SH-SY5Y (cell line): ENCODE measurements around the gene AOC1.

Source experiments
- GATA2 ChIP-seq: IDR thresholded peaks from 2 replicates; pipeline ENCODE4 v1.6.1; 2011; ENCODE audit warnings: mild to moderate bottlenecking, low read depth, low read length
- GATA3 ChIP-seq: IDR thresholded peaks from 2 replicates; pipeline ENCODE4 v1.6.1; 2011; ENCODE audit warnings: low read depth, mild to moderate bottlenecking, low read length, moderate library complexity

The AOC1 gene

GRCh38 chr7:150849204-150849775 is 3.0 kb upstream of the AOC1 start:
- TF ChIP-seq GATA2 (no peak), GATA3 (no peak)

DNA sequence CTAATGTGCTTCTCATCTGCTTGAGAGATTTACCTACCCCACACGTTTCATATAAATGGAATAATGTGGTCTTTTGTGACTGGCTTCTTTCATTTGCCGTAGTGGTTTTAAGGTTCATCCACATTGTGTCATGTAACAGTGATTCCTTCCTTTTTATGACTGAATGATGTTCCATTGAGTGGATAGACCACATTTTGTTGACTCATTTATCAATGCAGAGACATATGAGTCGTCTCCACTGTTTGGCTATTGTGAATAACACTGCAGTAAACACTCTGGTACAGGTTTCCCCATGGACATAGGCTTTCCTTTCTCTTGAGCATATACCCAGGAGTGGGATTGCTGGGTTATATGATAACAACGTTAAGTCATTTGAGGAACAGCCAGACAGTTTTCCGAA is 2.0 kb upstream of the AOC1 start:
- TF ChIP-seq GATA2: no peak
- TF ChIP-seq GATA3: no peak

DNA sequence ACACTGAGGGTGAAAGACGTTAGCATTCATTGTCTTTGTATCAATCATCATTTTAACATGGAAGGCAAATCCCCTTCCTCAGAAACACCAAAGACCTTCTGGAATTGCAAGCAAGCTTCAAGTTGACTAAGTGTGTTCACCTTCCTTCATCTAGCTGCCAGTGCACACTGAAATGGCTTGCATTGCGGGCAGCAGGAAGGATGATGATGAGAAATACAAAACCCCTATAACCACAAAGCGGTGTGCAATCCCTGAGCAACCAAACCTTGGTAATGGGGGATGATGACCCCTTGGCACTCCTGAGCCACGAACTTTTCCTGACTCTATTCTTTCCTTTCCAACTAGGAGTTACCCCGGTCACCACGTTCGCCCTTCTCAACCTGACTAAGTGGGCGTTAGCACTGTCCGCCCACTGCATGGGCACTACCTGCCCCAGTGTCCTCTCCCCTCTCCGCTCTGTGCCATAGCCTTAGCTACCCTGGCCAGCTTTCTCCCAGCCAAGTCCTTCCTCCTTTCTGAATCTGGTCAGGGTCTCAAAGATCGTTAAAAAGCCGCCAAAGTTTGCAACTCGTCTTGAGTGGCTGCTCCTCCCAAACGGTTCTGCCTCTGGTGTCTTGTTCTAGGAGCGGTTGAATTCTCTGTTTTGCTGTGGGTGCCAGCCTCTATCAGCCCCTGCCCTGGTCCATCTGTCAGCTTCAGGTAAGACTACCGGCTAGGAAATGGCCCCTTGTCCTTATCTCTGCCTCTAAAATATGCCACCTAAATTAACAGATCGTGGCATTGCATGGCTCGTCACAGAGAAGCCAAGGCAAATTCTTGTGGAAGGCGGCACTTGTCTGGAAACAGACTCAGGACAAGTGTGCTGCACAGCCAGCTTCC is 586 bp upstream of the AOC1 start:
- TF ChIP-seq GATA3 (no peak), GATA2 (no peak)

DNA sequence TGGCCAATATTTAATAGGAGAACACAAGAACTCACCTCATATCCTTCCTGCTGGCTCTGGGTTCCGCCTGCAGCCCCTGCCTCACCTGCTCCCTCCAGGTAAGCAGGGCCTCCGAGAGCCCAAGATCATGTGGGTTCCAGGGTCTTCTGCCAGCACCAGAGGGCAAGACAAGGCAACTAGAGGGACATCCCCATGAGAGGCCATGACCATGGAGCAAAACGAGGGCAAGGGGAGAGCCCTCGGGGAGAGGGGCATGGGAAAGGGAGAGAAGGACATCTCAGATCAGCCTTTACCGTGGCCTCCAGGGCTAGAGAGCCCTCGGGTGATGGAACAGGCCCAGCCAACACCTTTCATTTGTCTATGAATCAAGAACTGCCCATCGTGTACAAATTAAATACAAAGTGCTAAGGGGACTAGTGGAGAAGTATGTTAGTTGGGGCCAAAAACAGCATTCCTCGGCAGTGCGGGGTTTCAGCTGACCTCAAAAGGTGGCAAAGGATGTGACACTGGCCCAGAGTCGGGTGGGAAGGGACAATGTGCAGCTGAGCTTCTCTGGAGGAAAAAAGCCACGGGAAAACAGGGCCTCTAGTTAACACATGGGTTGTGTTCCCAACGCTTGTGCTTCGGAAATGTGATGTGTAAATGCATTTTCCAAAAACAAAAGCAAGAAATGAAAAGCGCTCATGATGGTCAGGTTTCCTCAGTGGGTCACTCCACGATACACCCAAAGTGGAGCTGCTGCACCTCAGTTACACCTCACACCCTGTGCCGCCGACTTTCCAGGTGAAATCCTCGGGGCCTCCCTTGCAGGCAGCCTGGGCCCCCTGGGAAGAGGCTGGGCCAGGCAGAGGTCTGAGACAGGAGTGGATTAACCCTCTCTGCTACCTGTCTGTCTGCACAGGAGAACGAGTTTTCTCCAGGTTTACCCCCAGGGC is 2.0 kb downstream of the AOC1 start:
- TF ChIP-seq GATA2: no peak
- TF ChIP-seq GATA3: no peak

DNA sequence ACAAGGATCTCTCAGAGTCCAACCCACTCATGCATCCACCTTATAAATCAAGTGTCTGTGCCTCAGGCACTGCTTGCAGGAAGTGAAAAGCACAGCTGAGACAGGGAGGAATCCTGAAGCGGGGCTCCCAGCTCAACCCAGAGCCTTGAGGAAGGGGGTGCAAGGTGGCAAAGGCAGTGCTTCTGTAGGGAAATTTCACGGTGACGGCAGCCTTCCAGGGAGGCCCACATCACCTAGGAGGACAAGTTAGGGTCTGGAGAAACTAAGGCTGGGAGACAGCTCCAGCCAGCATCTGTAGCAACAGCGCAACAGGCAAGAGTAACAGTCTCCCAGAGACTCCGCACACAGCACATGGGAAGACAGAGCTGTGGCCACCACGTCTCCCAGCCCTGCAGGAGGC is 2.7 kb downstream of the AOC1 start:
- no peak for TF ChIP-seq GATA3
- no peak for TF ChIP-seq GATA2

DNA sequence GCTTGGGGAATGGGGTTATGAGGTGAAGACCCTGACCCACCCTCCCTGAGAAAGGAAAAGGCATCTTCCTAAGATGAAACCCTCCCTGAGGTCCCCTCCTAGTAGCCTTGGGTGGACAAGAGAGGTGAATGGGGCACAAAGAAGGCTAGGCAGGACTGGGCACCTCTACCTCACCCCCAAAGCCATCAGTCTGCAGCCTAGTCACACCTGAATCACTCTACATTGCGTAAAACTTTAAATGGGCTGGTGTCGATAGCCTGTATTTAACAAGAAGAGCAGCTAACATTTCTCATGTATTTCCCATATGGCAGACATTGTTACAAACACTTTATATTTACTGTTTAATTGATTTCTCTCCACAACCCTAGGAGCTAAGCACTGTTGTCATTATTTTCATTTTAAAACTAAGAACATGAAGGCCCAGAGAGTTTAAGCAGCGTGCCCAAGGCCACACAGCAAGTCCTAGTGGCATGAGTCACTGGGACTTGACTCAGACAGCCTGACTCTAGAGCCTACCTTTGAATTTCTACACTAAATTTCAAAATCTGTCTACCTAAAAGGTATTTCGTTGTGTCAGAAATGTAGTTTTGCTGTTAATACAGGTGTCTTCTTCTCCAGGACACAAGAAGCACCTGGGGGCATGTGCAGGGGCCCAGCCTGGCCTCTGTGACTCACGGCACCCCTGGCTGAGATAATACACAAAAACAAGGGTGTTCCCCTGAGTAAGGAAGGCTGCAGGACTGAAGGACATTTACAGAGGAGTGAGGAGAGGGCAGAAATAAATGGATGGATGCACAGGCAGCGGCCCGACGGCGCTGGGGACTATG is 3.4 kb downstream of the AOC1 start:
- TF ChIP-seq GATA3: no peak

DNA sequence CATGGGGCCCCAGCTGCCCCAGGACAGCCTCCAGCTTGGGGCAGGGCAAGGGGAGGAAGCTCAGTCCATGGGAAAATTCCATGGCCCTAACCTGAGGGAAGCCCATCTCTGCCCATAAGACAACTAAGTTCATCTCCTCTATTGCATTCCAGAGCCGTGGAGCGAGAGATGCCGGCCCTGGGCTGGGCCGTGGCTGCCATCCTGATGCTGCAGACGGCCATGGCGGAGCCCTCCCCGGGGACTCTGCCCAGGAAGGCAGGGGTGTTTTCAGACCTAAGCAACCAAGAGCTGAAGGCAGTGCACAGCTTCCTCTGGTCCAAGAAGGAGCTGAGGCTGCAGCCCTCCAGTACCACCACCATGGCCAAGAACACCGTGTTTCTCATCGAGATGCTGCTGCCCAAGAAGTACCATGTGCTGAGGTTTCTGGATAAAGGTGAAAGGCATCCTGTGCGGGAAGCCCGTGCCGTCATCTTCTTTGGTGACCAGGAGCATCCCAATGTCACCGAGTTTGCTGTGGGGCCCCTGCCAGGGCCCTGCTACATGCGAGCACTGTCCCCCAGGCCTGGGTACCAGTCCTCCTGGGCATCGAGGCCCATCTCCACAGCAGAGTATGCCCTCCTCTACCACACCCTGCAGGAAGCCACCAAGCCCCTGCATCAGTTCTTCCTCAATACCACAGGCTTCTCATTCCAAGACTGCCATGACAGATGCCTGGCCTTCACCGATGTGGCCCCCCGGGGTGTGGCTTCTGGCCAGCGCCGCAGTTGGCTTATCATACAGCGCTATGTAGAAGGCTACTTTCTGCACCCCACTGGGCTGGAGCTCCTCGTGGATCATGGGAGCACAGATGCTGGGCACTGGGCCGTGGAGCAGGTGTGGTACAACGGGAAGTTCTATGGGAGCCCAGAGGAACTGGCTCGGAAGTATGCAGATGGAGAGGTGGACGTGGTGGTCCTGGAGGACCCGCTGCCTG is 4.3 kb downstream of the AOC1 start:
- no peak for TF ChIP-seq GATA2
- no peak for TF ChIP-seq GATA3

- TF ChIP-seq GATA2: no peak
- TF ChIP-seq GATA3: no peak
Measured at GRCh38 chr7:150857276-150858055, 5.1 kb downstream of the AOC1 start.

DNA sequence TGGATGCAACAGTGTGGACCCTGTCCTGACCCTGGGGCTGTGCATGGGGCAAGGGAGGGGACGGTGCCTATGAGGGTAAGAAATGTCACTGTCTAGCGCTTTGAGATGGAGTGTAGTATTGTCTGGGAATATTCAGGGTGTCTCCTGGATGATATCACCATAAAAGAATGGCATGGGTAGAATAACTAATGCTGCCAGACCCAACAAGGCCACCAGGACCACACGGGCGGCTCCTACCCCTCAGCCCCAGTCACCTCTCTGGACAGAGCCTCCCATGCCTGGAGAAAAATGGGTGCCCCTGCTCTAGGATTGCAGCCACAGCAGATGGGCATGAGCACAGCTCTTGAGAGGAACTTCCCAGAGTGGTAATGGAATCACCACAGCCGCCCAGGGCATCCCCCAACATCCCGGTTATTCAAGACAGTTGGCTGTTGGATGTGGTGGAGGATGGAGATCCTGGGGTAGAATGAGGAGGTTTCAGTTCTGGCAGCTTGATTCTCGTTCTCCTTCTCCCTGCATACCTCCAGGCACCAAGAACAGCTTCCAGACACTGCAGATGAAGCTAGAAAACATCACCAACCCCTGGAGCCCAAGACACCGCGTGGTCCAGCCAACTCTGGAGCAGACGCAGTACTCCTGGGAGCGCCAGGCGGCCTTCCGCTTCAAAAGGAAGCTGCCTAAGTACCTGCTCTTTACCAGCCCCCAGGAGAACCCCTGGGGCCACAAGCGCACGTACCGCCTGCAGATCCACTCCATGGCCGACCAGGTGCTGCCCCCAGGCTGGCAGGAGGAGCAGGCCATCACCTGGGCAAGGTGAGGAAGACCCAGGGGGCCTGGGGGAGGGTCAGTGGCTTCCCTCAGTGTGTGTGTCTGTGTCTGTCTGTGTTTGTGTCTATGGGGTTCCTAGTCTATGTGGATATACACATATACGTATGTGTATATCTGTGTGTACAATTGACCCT is 6.2 kb downstream of the AOC1 start:
- TF ChIP-seq GATA3 (no peak), GATA2 (no peak)

- no peak for TF ChIP-seq GATA3
- TF ChIP-seq GATA2: no peak
Measured at GRCh38 chr7:150860291-150860977, 8.1 kb downstream of the AOC1 start.

DNA sequence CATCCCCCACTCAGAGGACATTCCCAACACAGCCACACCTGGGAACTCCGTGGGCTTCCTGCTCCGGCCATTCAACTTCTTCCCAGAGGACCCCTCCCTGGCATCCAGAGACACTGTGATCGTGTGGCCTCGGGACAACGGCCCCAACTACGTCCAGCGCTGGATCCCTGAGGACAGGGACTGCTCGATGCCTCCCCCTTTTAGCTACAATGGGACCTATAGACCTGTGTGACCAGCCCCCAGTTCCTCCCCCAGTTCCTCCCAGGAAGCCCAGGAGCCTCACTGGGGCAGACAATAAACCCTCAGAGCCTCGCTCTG is 8.6 kb downstream of the AOC1 start:
- TF ChIP-seq GATA3: no peak
- TF ChIP-seq GATA2: no peak
